ENCODE results near the gene LOXL3.

The LOXL3 gene

GRCh38 chr2:74553892-74554819, at the start of gene LOXL3, which contains the start of gene DOK1:
Gene LOXL3, minus strand, starts transcription at chr2:74553942. Its CDS starts 1,308 bp downstream, at chr2:74552634.
Gene DOK1, plus strand, starts transcription at chr2:74554720. Its CDS starts 35 bp downstream, at chr2:74554755.
- peak; percentile 97 for DNase-seq (ENCODE audit: low spot score)

GRCh38 chr2:74602586-74603281, 49.0 kb upstream of the LOXL3 start:
- DNase-seq (ENCODE audit: low spot score) = no peak

GRCh38 chr2:74599676-74600075, 45.9 kb upstream of the LOXL3 start:
- DNase-seq (ENCODE audit: low spot score) = no peak

GRCh38 chr2:74597410-74597809, 43.7 kb upstream of the LOXL3 start:
- DNase-seq (ENCODE audit: low spot score) = no peak

GRCh38 chr2:74596584-74596983, 42.8 kb upstream of the LOXL3 start:
- no peak for DNase-seq (ENCODE audit: low spot score)

GRCh38 chr2:74593826-74594772, 40.4 kb upstream of the LOXL3 start:
- no peak for DNase-seq (ENCODE audit: low spot score)

GRCh38 chr2:74588664-74589063, 34.9 kb upstream of the LOXL3 start:
- no peak for DNase-seq (ENCODE audit: low spot score)

- DNase-seq (ENCODE audit: low spot score) = peak; percentile 65
These were observed 34.0 kb upstream of the LOXL3 start for GRCh38 chr2:74587664-74588277.

GRCh38 chr2:74585406-74586185, 31.9 kb upstream of the LOXL3 start:
- DNase-seq (ENCODE audit: low spot score) = no peak

GRCh38 chr2:74584088-74584645, 30.4 kb upstream of the LOXL3 start:
- DNase-seq (ENCODE audit: low spot score) = no peak

GRCh38 chr2:74583504-74583903, 29.8 kb upstream of the LOXL3 start:
- peak; percentile 61 for DNase-seq (ENCODE audit: low spot score)

- DNase-seq (ENCODE audit: low spot score) = no peak
These were observed 28.4 kb upstream of the LOXL3 start for GRCh38 chr2:74582184-74582583.

- no peak for DNase-seq (ENCODE audit: low spot score)
These were observed 27.7 kb upstream of the LOXL3 start for GRCh38 chr2:74581463-74581862.

GRCh38 chr2:74578408-74578807, 24.7 kb upstream of the LOXL3 start:
- DNase-seq (ENCODE audit: low spot score) = no peak

- peak; percentile 48 for DNase-seq (ENCODE audit: low spot score)
These were observed 23.7 kb upstream of the LOXL3 start for GRCh38 chr2:74577448-74577847.

GRCh38 chr2:74576863-74577229, 23.1 kb upstream of the LOXL3 start:
- no peak for DNase-seq (ENCODE audit: low spot score)

- DNase-seq (ENCODE audit: low spot score) = no peak
These were observed 22.6 kb upstream of the LOXL3 start for GRCh38 chr2:74576211-74576862.

- DNase-seq (ENCODE audit: low spot score) = no peak
These were observed 21.6 kb upstream of the LOXL3 start for GRCh38 chr2:74575320-74575719.

GRCh38 chr2:74573747-74574562, 20.2 kb upstream of the LOXL3 start:
- DNase-seq (ENCODE audit: low spot score) = no peak

All from hepatic stellate cell (primary cell).